NCI-H748 treated with DMSO at 0.1 percent for 48 hours (cell line): ENCODE data around the gene DNAI7.

Source experiments
- DNase-seq: peaks from one replicate; lab custom pipeline; 2025; lab: John Stamatoyannopoulos, UW

DNAI7 gene

GRCh38 chr12:25195056-25195971 is at the start of gene DNAI7, which contains the start of gene ETFRF1:
Gene DNAI7, minus strand, starts transcription at chr12:25195160. Its CDS starts 82 bp downstream, at chr12:25195078.
Gene ETFRF1, plus strand, starts transcription at chr12:25195237. Its CDS starts 8,720 bp downstream, at chr12:25203957.
- peak; percentile 88 for DNase-seq

- DNase-seq = no peak
Measured at GRCh38 chr12:25243680-25243990, 48.7 kb upstream of the DNAI7 start.

- no peak for DNase-seq
Measured at GRCh38 chr12:25242981-25243679, 48.2 kb upstream of the DNAI7 start.

GRCh38 chr12:25241167-25242020 is 46.4 kb upstream of the DNAI7 start:
- DNase-seq = no peak

- no peak for DNase-seq
Measured at GRCh38 chr12:25236626-25237025, 41.7 kb upstream of the DNAI7 start.

- DNase-seq = no peak
Measured at GRCh38 chr12:25236190-25236589, 41.2 kb upstream of the DNAI7 start.

GRCh38 chr12:25213338-25213737 is 18.4 kb upstream of the DNAI7 start:
- DNase-seq = no peak

- no peak for DNase-seq
Measured at GRCh38 chr12:25208554-25208953, 13.6 kb upstream of the DNAI7 start.

- DNase-seq = no peak
Measured at GRCh38 chr12:25207846-25208245, 12.9 kb upstream of the DNAI7 start.

- no peak for DNase-seq
Measured at GRCh38 chr12:25207411-25207810, 12.5 kb upstream of the DNAI7 start.

GRCh38 chr12:25202137-25202536 is 7.2 kb upstream of the DNAI7 start:
- DNase-seq = no peak

GRCh38 chr12:25200703-25201102 is 5.7 kb upstream of the DNAI7 start:
- DNase-seq = no peak

GRCh38 chr12:25197608-25198007 is 2.6 kb upstream of the DNAI7 start:
- no peak for DNase-seq

- DNase-seq = no peak
Measured at GRCh38 chr12:25194722-25195055, 271 bp downstream of the DNAI7 start.

- DNase-seq = no peak
Measured at GRCh38 chr12:25194214-25194613, 746 bp downstream of the DNAI7 start.

GRCh38 chr12:25190793-25191192 is 4.2 kb downstream of the DNAI7 start:
- DNase-seq = no peak

- DNase-seq = no peak
Measured at GRCh38 chr12:25189656-25190055, 5.3 kb downstream of the DNAI7 start.

- no peak for DNase-seq
Measured at GRCh38 chr12:25187781-25188180, 7.2 kb downstream of the DNAI7 start.

- no peak for DNase-seq
Measured at GRCh38 chr12:25186788-25187402, 8.1 kb downstream of the DNAI7 start.

- DNase-seq = no peak
Measured at GRCh38 chr12:25186038-25186787, 8.7 kb downstream of the DNAI7 start.

- DNase-seq = no peak
Measured at GRCh38 chr12:25184132-25184531, 10.8 kb downstream of the DNAI7 start.
